Activated CD4-positive, alpha-beta T cell treated with anti-CD3 and anti-CD28 coated beads, Interleukin-2, amount 50 U/mL, for 4 hours (primary cell): ENCODE results near the gene FAM43B.
A peak's percentile ranks its signal among the peaks of the same experiment; 100 is the strongest.
"Not testable (repeated sequence)": the region's sequence is repeated elsewhere in the genome, so short reads cannot be mapped to it uniquely, and the experiment has no call there.

Experiments
- DNase-seq, 2 experiments: peaks; one replicate each; pipeline ENCODE4 v3.0.0-alpha.2; 2020

Gene FAM43B, protein sequence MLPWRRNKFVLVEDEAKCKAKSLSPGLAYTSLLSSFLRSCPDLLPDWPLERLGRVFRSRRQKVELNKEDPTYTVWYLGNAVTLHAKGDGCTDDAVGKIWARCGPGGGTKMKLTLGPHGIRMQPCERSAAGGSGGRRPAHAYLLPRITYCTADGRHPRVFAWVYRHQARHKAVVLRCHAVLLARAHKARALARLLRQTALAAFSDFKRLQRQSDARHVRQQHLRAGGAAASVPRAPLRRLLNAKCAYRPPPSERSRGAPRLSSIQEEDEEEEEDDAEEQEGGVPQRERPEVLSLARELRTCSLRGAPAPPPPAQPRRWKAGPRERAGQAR

DNA sequence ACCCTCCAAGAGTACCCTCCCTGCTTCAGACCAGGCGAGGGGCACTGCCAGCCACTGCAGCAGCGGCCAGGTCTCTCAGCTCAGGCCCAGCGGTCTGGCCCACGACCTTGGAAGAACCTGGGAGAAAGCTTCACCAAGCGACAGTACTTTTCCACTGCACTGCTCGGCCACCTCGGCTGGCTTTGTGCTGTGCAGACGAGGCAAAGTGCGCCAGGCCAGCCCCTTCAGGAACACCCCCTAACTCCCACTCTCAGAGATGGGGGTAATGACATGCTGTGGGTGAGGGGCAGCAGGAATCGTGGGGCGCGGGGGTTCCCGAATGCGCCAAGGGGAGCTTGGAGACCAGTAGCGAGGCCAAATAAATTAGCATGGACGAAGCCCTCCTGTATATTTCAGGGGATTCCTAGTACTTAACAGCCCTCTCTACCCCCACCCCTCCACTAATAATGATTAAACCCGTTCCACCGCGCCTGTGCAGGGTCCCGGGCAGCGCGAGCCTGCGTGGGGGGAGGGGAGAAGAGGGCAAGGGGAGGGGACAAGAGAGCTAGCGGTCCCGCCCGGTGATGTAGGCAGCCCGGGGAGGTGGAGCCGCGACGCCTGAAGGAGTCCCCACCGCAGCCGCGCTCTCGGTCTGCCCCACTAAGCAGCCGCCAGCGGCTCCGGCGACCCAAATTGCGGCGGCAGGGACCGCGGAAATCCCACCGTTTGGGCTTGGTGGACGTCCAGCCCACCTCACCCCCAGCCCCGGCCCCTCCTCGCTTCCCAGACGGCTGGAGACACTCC lies at the start of gene FAM43B:
Gene FAM43B, plus strand, starts transcription at position 629 of the 783 bp plus-strand sequence. CDS start 401 bp downstream, outside the sequence.
- DNase-seq: no peak

DNA sequence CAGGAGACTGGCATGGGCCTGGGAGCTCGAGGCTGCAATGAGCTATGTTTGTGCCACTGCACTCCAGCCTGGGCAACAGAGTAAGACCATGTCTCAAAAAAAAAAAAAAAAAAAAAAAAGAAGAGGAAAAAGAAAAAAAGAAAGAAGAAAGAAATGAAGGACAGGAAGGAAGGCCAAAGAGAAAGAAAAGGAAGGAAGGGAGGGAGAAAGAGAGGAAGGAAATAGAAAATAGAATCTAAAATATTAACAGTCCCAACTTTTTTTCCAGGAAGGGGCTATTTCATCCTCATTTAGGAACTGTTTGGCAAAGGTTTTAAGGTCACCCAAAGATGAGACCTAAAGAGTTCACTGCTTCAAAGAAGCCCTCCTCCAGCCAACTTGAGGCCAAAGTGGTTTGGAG lies 46.9 kb upstream of the FAM43B start:
- DNase-seq: no peak

DNA sequence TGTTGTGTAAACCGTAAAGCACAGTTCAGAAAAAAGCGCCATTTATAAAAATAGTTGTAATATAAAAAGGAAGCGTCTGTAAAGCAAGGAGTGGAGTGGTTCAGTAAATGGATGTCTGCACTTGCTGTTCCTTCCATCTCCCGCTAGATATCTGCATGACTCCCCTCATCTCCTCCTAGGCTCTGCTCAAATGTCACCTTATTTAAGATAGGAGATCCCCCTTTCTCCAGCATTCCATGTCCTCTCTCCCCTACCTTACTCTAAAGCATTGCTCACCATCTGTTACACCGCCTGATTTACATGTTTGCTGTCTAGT lies 45.2 kb upstream of the FAM43B start:
- DNase-seq: no peak

DNA sequence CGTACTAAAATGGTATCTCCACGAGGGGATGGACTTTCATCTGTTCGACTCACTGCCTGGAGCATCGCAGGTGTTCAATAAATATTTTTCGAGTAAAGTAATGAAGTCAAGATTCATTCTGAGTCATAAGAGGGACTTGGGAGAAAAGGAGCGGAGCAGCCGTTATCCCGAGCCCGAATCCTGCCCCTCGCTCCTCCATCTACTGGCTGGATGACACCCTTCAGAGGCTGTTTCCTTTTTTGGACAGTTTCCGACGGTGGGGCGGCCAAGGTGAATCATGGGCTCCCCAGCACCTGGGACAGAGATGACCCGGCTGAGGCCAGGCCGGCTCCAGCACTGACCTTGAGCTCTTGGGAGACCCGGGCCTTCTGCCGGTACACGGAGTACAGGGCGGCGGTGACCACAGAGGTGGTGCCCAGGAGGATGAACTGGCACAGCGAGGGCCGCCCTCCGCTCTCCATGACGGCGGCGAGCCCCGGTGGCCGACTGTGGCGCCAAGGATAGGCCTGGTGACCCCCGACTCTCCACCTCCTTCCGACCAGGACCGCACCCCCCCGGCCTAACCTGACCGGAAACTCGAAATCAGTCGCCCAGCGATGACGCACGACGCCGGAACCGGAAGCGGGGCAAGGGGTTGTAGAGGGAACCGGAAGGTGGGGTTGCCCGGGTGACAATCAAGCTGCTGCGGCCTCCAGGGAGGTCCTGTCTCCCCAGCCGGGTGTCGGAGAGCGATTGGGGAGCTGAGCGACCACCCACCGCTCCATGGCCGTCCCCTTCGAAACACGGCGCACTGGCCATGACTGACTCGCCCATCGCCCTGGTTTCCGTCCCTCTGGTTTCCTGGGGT lies 44.6 kb upstream of the FAM43B start, which contains the start of gene MUL1:
Gene MUL1, minus strand, starts transcription at position 588 of the 847 bp plus-strand sequence. Its CDS starts 127 bp downstream, at position 461.
- peak; percentile 90 to 92 for DNase-seq

DNA sequence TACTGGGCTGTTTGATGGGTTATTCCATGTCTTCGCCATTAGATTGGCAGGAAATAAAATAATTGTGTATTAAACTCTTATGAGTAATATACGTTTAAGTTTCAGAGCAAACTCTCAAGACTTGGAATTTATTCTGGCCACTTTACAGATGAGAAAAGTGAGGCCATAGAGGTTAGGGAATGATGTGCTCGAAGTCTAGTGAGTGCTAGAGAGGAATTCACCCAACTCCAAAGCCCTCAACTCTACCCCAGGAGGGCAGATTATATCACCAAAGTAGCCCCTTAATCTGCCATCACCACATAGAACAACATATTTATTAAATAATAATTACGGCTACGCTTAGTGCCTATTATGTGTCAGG lies 44.0 kb upstream of the FAM43B start:
- DNase-seq: no peak

DNA sequence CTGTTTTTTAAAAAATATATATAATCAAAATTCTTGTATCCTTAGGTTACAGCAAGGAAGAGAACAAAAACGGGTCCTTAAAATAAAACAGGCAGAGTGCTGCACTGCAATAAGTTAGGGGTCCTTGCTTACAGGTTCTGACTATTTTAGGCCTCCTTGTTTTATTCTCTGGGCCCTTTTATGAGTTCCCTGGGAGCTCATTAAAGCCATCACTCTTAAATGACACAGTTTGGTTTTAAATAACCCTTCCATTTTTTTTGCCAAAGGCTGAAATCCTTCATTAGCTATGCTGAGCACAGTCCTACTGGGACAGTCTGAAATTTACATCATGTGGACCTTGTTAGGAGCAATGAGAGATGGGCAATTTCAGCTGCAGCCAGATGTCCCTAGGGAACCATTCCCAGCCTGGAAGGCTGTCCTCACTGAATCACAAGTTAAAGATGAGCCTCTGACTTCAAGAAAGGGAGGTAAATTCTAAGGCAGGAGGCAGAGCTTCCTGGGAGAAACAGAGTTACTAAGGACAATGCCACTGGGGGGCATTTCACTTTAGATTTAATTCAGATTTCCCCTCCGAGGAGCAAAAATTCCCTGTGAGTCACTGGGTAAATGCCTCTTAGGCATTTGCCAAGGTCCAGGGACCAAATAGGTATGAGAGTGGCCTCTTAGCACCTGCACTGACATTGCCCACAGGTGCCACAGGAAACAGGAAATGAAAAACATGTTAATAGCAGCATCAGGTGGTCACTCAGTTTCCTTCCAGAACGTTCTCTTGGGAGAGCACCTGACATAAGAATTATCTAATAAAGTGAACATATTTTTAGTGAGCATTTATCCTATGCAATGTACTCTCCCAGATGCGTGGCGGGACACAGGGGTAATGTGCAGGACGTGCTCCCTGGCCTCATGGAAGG lies 40.6 kb upstream of the FAM43B start:
- DNase-seq: no peak

DNA sequence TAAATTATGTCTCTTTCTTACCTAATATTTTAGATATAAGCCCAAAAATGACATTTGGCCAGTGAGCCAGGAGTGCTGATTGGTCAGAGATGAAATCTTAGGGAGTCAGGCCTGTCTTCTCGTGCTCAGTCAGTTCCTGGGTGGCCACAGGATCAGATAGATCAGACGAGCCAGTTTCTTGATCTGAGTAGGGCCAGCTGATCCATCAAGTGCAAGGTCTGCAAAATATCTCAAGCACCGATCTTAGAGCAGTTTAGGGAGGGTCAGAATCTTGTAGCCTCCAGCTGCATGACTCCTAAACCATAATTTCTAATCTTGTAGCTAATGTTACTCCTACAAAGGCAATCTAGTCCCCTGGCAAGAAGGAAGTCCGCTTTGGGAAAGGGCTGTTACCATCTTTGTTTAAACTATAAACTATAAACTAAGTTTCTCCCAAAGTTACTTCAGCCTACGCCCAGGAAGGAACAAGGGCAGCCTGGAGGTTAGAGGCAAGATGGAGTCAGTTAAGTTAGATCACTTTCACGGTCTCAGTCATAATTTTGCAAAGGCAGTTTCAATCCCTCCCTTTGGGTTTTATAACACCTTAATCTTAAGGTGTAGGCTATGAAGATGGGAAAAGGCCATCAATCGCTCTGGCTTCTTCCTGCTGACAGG lies 32.6 kb upstream of the FAM43B start:
- not testable (repeated sequence) for DNase-seq

DNA sequence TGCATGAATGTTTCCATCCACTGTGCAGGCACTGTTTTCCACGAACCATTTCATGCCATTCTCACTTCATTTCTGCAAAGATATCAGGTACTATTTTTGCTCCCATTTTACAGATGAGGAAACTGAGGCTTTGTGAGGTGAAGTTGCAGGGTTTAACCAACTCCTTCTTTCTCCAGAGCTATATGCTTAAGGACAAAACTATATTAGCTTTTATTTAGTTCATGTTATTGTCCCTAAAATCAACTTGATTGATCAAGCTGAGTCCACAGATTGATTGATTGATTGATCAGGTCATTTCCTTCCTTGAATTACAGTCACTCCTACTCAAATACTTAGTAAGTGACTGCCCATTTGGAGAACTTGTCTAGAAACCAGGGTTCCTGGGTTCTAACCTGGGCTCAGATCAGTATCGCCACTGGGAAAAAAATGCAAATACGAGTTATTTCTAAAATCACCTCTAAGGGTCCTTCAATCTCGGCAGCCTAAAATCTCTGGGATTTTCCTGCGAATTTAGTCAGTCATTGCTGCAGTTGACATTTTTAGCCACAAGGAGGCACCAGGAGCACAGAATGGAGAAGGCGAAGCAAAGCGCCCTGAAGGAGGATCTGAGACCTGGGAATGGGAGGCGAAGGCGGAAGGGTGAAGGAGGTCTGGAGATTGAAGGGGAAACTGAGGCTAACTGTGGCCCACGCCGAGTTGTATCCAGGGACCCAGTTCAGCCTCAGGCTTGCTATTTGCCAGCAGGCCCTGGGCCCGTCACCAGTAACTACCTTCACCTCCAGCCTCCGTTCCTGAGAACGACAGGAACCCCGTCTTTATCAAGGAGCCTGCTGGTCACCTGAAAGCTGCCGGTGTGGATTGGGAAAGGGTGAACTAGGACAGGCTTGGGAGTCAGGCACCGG lies 30.2 kb upstream of the FAM43B start:
- DNase-seq: peak; percentile 59 to 67

DNA sequence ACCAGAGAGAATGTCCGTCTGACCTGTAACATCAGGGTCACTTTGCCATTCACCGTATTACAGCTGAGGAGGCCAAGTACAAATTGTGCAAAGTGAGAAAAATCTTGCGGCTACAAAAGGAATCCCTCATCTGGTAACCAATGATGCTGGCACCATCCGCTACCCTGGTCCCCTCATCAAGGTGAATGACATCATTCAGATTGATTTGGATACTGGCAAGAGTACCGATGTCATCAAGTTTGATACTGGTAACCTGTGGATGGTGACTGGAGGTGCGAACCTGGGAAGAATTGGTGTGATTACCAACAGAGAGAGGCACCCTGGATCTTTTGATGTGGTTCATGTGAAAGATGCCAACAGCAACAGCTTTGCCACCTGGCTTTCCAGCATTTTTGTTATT lies 26.1 kb upstream of the FAM43B start:
- no peak for DNase-seq

DNA sequence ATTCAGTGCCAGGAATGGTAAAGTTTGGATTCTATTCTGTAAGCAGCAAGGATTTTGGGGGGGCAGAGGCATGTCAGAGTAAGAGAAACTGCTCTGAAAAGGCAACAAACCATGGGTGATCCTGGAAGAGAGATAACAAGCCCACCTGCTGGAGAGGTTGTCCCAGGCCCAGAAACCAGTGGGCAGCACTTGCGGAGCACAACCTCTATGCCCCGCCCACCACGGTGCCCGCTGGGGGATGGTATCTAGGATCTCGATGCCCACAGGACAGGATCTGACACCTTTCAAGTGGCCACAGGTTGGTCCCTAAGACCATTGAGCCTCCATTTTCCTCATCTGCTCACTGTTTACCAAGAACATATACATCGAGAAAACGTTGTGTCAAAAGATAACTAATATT lies 24.2 kb upstream of the FAM43B start:
- DNase-seq: no peak

DNA sequence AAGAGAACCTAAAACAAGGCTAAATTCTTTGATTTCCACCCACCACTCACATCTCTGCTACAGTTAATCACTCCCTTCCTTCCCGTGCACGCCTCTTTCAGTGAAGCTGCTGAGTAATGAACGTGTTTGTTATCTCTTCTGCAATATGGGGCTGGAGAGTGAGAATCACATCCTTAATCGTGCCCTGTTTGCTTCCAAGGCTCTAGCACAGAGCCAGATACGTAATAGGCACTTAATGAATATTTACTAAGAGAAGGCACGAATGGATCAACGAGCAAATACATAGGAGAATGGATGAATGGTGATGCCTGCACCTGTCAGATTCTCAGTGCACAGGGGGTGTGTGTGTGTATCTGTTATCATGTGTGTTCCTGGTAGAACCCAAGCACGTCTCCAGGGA lies 22.1 kb upstream of the FAM43B start:
- DNase-seq: no peak

DNA sequence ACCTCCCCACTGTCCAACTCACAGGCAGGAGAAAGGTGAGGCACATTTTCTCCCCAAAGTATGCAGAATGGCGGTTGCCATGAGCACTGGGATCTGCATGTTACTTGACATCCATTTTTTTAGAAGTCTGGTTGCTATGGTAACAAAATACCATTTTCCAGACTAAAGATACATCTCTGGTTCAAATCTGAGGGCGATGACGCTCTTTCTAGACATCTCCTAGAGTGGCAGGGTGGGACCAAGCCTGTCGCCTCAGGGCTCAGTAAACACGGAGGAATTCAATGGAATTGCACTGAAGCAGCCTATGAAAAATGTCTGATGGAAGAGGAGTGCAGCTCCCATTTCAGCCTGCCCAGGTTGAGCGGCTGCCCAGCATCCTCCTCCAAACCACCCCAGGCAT lies 21.5 kb upstream of the FAM43B start:
- no peak for DNase-seq

DNA sequence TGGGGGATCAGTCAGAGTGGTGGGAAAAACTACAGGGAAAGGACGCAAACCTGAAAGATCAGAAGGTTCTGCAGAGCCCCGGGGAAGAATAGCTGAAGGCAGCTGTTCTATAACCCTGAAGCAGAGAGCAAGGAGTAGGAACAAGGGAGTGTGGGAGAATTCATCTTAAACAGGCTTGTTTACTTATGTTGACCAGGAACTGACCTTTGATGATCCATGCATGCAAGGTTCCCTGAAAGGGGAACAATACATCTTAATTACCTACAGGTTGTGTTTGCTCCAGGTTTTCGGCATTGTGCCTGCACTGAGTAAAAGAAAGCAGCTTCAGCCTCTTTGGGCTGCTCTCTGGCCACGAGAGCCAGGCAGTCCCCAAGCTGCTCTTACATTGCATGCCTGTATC lies 18.7 kb upstream of the FAM43B start:
- no peak for DNase-seq

DNA sequence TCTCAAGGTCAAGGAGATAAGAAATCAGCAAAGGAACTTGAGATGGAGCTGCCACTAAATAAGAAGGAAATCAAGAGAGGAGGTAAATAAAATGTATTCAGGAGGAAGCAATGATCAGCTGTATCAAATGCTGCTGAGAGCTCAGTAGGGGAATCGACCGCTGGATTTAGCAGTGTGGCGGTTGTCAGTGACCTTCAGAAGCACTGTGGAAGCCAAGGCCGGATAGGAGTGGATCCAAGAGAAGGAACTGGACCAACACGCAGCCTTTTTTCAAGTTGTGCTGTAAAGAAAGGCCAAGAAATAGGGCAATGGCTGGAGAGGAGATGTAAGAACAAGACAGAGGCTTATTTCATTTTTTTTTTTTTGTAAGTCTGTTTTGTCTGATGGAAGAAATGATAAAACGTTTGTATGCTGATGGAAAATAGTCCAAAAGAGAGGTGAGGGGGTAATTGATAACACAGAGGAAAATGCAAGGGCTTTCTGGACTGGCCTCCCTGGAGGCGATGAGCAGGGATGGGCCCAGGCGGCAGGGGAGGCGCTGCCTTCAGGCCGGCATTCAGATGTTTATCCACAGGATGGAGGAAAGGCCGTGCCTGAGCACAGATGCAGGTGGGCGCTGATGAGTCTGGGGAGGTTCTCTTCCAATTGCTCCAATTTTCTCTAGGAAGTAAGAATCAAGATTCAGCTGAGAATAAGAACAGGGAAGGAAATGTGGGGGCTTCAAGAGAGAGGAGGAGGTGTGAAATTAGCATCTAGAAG lies 17.5 kb upstream of the FAM43B start:
- DNase-seq: no peak

DNA sequence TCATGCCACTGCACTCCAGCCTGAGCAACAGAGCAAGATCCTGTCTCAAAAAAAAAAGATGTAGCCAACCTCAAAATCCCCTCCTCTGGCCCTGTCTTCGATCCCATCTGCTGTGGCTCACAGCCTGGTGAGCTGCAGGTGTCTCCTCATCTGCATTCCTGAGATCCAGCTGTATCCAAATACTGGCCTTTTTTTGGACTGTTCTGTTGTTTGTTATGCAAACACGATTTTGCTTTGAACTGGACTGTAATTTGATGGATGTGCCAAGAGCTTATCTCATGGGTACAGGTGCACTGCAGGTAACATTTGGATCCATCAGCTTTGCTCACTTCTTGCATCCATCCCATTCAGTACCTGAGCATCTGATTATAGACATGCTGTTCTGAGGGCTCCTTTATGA lies 14.1 kb upstream of the FAM43B start:
- no peak for DNase-seq

DNA sequence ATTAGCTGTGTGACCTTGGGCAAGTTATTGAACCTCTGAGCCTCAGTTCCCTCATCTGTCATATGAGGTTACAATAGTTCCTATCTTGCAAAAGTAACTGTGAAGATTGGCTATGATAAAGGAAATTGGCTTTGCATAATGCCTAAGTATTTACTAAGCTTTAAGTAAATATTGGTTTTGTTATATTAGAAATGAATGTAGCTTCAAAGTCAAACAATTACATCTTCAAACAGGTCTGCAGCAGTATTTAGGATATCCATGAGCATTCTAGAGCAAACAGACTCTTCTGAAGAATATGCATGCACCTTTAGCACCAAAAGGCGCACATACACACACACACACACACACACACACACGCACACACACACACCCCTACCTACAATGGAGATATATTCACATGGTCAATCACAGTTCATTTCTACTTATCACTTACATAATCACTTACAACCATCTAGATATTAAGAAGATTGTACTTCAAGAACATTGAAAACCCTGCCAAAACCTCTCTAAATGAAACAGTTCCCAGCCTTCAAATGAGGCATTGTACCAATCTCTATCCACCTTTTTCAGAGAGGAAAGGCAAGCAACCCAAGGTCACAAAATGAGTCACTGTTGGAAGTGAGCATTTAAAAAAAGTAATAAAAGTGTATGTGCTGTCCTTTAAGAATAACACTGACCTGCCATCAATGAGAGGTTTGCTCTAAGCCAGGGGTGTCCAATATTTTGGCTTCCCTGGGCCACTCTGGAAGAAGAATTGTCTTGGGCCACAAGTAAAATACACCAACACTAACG lies 13.4 kb upstream of the FAM43B start:
- no peak for DNase-seq

DNA sequence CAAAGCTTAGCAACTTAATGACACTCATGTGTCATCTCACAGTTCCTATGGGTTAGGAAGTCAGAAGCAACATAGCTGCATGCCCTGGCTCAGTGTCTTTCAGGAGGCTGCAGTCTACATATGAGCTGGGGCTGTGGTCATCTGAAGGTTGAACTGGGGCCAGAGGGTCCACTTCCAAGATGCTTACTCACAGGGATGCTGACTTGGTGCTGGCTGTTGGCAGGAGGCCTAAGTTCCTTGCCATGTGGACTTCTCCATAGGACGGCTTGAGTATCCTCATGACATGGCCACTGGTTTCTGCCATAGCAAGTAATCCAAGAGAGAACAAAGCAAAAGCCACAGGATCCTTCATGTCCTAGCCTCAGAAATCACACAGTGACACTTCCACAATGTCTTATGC lies 12.1 kb upstream of the FAM43B start:
- DNase-seq: no peak

DNA sequence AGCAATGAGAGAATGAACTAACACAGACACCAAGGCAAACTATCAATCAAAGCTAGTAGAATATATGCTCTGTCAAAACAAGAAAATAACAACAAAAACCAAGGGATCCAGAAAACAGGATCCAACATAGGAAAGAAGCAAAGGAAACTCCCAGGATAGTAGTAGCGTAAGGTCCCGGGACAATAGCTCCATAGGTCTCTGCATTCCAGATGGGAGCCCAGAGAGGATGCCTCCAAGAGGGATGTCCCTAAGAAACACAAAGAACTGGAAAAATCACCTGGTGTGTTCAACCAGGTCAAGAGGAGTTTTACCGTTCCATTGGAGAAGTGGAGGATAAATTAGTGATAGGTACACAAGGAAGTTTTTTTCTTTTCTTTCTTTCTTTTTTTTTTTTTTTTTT lies 5.7 kb upstream of the FAM43B start:
- no peak for DNase-seq

DNA sequence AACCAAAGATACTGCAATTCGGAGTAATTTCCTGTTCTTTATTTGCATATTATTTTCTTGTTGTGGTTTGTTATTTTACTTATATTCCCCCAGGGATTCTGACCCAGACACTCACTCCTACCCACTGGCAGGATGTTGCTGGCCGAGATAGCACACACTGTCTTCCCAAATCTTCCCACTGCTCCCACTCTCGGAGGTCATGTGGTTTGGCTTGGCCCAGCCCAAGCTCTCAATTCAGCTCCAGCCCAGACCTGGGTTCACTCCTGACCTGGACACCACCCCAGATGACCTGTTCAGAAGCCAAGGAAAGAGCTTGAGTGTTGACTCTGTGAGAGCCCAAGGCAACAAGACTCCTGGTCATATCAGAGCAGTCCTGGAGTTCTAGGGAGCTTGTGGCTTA lies 1.2 kb upstream of the FAM43B start:
- no peak for DNase-seq
